Ovary (tissue), 3 donors: Measurements from ENCODE around the gene POLE3.

Experiments
- CTCF ChIP-seq, 3 donors: fragments of 450-650 bp in 2 of 3; fragments of 200-600 bp in 1 of 3; IDR thresholded peaks; one replicate each; pipeline versions ENCODE4 v1.5.1 to v1.8.0; 2016 to 2022; ENCODE audit warnings: antibody characterized with exemption in 3 of 3, mild to moderate bottlenecking in 1 of 3
- POLR2A ChIP-seq: fragments of 450-650 bp; IDR thresholded peaks from one replicate; pipeline ENCODE4 v1.6.1; 2017; ENCODE audit warnings: antibody characterized with exemption, mild to moderate bottlenecking, moderate library complexity
- donor health status: DM: no; HTN: no; CAD: no.

- TF ChIP-seq POLR2A (no peak), CTCF (IDR thresholded peaks at IDR 0.05) (no peak)
Measured at GRCh38 chr9:113416149-113416721, 5.8 kb upstream of the POLE3 start.
